BLaER1 (cell line): Measurements from ENCODE around the gene FOS.

ENCODE experiments used
- H3K27ac ChIP-seq: shearing (Covaris generic); formaldehyde crosslinking; 2 replicates; pipeline ENCODE4 v1.8.1; 2022
- H3K27me3 ChIP-seq: shearing (Covaris generic); formaldehyde crosslinking; 2 replicates; pipeline ENCODE4 v1.8.1; 2022
- H3K36me3 ChIP-seq: shearing (Covaris generic); formaldehyde crosslinking; 2 replicates; pipeline ENCODE4 v1.8.1; 2022
- H3K4me1 ChIP-seq: shearing (Covaris generic); formaldehyde crosslinking; 2 replicates; pipeline ENCODE4 v1.8.1; 2022
- H3K4me2 ChIP-seq: shearing (Covaris generic); formaldehyde crosslinking; 2 replicates; pipeline ENCODE4 v1.8.1; 2022
- H3K4me3 ChIP-seq: shearing (Covaris generic); formaldehyde crosslinking; 2 replicates; pipeline ENCODE4 v1.8.1; 2022
- H3K9ac ChIP-seq: shearing (Covaris generic); formaldehyde crosslinking; 2 replicates; pipeline ENCODE4 v1.8.1; 2022
- H3K9me3 ChIP-seq: shearing (Covaris generic); formaldehyde crosslinking; 2 replicates; pipeline ENCODE4 v1.8.1; 2022
- H4K20me1 ChIP-seq: shearing (Covaris generic); formaldehyde crosslinking; 2 replicates; pipeline ENCODE4 v1.8.1; 2022
- Cebpa-rat ChIP-seq: shearing (Covaris generic); IDR thresholded peaks from 2 replicates; pipeline ENCODE4 v1.8.1; 2022

The FOS gene

DNA sequence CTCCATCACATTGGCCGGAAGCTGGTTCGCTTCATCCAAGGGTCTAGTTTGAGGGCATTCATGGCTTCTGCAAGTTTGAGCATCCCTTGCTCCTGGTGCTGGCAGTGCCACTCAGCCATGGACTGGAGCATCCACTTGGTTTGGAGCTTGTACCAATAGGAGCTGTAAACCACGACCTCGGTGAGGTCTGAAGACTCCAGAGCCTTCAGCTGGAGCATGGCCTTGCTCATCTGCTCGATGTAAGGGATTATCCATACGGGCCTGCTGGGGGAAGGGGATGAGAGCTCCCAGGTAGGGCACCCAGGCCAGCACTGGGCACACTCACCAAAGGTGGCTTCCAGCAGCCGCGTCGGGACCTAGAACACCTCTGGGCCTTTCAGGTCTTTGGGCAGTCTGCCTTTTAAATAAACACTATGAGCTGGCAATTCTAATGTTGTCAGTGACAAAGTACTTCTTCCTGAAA is 13.5 kb downstream of the FOS start:
- no peaks in the 10 kb centered on the region for H3K27me3 ChIP-seq
- no peak overlapping the region for H3K9ac ChIP-seq
- H3K27ac ChIP-seq, result no peak overlapping the region
- H3K4me2 ChIP-seq, result no peak overlapping the region
- TF ChIP-seq Cebpa-rat, result no peak
- H3K4me1 ChIP-seq, result peaks cover 44% of the 10 kb centered on the region
- H3K9me3 ChIP-seq, result no peaks in the 10 kb centered on the region
- H3K36me3 ChIP-seq, result no peaks in the 10 kb centered on the region
- H3K4me3 ChIP-seq, result no peak overlapping the region
- no peaks in the 10 kb centered on the region for H4K20me1 ChIP-seq

DNA sequence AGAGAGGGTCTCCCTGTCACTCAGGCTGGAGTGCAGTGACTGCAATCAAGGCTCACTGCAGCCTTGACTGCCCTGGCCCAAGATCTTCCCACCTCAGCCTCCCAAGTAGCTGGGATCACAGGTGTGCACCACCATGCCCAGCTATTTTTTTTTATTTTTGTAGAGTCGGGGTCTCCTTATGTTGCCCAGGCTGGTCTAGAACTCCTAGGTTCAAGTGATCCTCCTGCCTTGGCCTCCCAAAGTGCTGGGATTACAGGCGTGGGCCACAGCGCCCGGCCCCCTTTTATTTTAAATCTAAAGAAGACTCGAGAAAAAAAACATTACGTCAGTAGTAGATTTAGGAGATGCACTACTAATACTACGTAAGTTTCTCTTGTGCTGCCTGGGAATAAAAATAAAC is 14.3 kb downstream of the FOS start:
- Histone ChIP-seq H4K20me1 (no peaks in the 10 kb centered on the region), H3K4me3 (no peak overlapping the region), H3K9me3 (no peaks in the 10 kb centered on the region), H3K4me1 (peaks cover 37% of the 10 kb centered on the region), H3K27ac (no peak overlapping the region), H3K9ac (no peak overlapping the region), H3K27me3 (no peaks in the 10 kb centered on the region), H3K4me2 (no peak overlapping the region), H3K36me3 (no peaks in the 10 kb centered on the region)
- TF ChIP-seq Cebpa-rat, result no peak

DNA sequence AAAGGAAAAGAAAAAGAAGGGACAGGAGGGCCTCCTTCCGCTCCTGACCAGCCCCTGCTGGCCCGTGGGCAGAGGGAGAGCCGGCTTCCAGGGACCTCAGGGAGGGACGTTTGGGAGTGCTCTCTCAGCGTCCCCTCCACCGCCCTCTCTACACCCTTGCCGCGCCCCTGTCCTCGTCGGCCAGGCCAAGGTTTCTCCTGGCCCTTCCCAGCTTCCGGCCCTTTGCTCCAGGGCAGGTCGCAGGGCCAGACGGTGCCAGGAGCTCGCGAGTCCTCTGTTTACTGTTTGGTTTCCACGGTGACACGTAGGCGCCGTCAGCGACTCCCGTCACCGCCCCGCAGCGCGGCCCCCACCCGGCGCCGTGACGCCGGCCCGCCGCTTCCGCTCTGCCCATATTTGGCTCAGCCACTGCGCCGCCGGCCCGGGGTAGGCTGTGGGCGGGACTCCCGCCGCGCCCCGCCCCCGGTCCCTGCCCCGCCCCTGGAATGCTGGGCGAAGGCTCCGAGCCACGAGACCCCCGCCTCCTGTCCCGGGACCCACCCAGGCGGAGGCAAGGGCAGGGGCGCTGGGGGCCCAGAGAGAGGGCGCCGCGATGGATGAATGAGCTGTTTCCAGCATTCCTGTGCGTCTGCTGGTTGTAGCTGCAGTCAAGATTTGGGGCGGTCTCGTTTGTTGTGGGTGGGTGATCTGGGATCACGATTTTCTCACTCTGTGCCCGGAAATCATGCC is 15.5 kb downstream of the FOS start:
- Histone ChIP-seq H3K9me3 (no peaks in the 10 kb centered on the region), H3K27me3 (no peaks in the 10 kb centered on the region), H3K36me3 (no peaks in the 10 kb centered on the region), H4K20me1 (no peaks in the 10 kb centered on the region), H3K4me3 (peak overlapping the region; percentile 76), H3K9ac (peak overlapping the region; percentile 72), H3K4me2 (peak overlapping the region; percentile 97), H3K27ac (0 out of 2 replicates have a peak overlapping the region, but pooled peaks have one; percentile 23), H3K4me1 (peaks cover 29% of the 10 kb centered on the region)
- no peak for TF ChIP-seq Cebpa-rat

DNA sequence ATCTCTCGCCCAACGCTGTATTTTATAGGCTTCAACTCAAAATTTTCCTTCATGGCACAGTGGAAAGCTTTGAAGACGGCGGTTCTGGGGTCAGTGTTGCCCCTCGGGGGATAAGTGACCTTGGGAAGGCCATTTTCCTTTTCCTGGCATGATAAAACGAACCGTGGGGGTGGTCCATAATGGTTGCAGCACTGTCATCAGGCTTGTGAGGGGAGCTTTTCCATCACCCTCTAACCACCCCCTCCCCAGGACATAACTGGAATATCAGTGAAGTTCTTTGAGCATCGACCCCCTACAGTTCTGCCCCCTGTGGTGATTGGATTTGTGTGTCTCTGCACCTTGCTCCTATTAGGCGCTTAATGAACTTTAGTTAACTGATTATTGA is 16.0 kb downstream of the FOS start:
- Histone ChIP-seq H3K27me3 (no peaks in the 10 kb centered on the region), H3K9ac (peak overlapping the region; percentile 67), H3K36me3 (no peaks in the 10 kb centered on the region), H4K20me1 (no peaks in the 10 kb centered on the region), H3K4me2 (peak overlapping the region; percentile 97), H3K4me3 (peak overlapping the region; percentile 76), H3K9me3 (no peaks in the 10 kb centered on the region), H3K4me1 (peaks cover 29% of the 10 kb centered on the region), H3K27ac (no peak overlapping the region)
- TF ChIP-seq Cebpa-rat, result no peak

DNA sequence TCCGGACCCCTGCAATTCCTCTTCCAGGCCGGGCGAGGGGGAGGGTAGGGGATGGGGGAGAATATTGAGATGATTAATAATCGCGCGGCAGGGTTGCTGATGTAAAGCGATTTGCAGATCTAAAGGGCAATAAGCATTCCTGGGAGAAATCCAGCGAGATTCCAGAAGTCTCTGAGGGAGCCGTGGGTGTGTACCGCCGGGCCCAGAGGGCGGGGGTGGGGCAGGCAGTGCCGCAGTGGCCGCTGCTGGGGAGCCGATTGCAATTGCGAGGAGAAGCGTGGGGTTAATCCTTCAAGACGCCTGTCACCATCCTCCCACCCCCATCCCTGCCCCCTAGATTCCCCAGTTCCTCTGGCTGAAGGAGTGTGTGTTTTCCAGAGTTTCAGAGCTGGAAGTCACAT is 16.4 kb downstream of the FOS start:
- Histone ChIP-seq H3K9me3 (no peaks in the 10 kb centered on the region), H4K20me1 (no peaks in the 10 kb centered on the region), H3K27ac (no peak overlapping the region), H3K4me2 (peak overlapping the region; percentile 97), H3K27me3 (no peaks in the 10 kb centered on the region), H3K36me3 (no peaks in the 10 kb centered on the region), H3K4me3 (peak overlapping the region; percentile 76), H3K4me1 (peaks cover 29% of the 10 kb centered on the region), H3K9ac (no peak overlapping the region; the same call in 1 of the 2 replicates)
- TF ChIP-seq Cebpa-rat, result no peak

DNA sequence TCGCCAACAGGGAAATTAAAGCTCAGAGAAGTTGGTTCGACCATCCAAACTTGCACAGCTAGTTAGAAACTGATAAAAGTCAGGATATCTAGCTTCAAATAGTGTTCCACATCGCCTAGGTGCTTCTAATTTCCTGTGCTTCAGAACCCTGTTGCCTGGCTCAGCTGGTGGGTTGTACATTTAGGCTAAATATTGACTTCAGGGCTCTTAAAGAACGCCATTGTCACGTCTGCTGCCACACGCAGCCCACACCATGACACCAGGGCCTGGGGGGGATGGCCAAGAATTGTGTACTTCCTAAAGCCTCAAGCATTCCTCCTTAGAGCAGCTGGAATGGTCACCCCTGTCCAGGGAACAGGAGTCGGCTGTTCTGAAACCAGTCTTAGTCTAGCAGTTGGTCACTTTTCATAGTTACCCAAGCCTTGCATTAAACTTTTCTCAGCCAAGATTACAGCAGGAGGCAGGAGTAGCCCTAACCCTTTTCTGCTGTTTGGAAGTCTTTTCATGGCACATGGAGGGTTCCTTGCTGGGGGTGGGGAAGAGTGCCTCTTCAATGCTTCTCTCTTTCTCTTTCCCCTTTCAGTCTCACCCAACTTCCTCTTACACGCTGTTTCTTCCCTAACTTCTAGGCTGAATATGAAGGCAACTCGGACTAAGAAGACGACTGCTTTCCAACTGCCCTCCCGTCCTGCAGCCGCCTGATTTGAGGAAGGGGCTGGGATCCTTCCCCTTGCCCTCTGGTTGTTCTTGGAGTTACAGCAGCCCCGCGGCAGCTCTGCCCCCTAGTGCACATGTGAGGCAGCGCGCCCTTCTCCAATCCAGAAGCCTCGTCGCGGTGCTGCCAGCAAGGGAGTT is 17.1 kb downstream of the FOS start:
- no peak for TF ChIP-seq Cebpa-rat
- H4K20me1 ChIP-seq, result no peaks in the 10 kb centered on the region
- H3K36me3 ChIP-seq, result no peaks in the 10 kb centered on the region
- peak overlapping the region; percentile 9; the same call in 1 of the 2 replicates for H3K9ac ChIP-seq
- peaks cover 29% of the 10 kb centered on the region for H3K4me1 ChIP-seq
- no peaks in the 10 kb centered on the region for H3K9me3 ChIP-seq
- peak overlapping the region; percentile 97 for H3K4me2 ChIP-seq
- H3K27me3 ChIP-seq, result no peaks in the 10 kb centered on the region
- peak overlapping the region; percentile 49; the same call in 1 of the 2 replicates for H3K4me3 ChIP-seq
- no peak overlapping the region for H3K27ac ChIP-seq

DNA sequence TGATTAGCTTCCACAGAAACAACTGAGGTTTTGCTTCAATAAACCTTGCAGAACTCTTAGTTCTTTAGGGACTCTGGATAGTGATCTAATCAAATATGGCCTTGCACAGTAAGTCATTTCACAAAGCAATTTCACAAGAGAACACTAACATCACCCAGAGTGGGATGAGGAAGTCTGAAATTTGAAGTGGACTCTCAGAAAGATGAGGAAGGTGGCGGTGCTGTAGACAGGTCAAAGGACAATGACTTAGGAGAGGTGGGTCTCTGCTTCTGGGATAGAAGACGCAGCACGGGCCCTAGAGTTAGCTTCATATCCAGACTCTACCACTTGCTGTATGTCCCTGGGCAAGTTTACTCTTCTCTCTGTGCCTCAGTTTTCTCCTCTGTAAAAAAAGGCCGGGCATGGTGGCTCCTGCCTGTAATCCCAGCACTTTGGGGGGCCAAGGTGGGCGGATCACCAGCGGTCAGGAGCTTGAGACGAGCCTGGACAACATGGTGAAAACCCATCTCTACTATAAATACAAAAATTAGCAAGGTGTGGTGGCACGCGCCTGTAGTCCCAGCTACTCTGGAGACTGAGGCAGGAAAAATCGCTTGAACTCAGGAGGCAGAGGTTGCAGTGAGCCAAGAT is 18.9 kb downstream of the FOS start:
- H3K27ac ChIP-seq, result no peak overlapping the region
- no peaks in the 10 kb centered on the region for H3K36me3 ChIP-seq
- H3K27me3 ChIP-seq, result no peaks in the 10 kb centered on the region
- no peak overlapping the region for H3K4me3 ChIP-seq
- no peak for TF ChIP-seq Cebpa-rat
- H3K9ac ChIP-seq, result no peak overlapping the region
- peaks cover 39% of the 10 kb centered on the region for H3K4me1 ChIP-seq
- H4K20me1 ChIP-seq, result no peaks in the 10 kb centered on the region
- no peak overlapping the region for H3K4me2 ChIP-seq
- H3K9me3 ChIP-seq, result no peaks in the 10 kb centered on the region

DNA sequence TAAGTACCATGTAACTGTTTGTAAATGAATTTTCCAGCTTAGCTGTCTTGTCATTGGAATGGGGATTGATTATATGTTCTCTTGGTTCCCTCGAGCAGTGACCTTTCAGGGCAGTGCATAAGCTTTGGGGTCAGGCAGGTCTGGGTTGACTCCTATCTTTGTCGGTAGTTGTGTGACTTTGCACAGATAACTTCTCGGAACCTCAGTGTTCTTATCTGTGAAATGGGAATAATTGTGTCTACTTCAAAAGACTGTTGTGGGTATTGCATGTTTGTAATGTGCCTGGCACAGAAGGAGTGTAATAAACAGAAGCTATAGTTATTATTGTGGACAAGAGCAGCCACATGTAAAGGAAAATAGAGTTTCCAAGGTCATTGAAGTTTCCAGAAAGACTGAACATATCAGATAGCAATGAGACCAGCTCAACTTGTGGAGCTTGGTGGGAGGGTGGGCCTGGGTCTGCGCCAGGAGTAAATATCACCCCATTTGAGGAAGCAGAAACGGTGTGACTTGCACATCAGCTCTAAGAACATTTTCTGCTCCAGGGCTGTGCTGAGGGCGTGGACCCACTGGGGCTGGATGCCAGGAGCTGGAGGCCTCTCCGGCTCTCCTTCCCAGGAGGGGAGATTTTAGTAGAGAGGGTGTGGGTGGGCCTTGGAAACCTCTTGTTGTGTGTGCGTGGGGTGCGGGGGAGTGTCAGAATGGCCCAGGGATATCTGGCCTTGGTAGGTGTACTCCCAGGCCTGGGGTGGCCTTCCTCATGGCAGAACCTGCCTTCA is 19.7 kb downstream of the FOS start:
- no peak overlapping the region for H3K9ac ChIP-seq
- no peak overlapping the region for H3K4me3 ChIP-seq
- no peak for TF ChIP-seq Cebpa-rat
- H3K27me3 ChIP-seq, result no peaks in the 10 kb centered on the region
- no peaks in the 10 kb centered on the region for H4K20me1 ChIP-seq
- peaks cover 37% of the 10 kb centered on the region for H3K4me1 ChIP-seq
- no peak overlapping the region for H3K27ac ChIP-seq
- H3K9me3 ChIP-seq, result no peaks in the 10 kb centered on the region
- no peaks in the 10 kb centered on the region for H3K36me3 ChIP-seq
- no peak overlapping the region for H3K4me2 ChIP-seq

DNA sequence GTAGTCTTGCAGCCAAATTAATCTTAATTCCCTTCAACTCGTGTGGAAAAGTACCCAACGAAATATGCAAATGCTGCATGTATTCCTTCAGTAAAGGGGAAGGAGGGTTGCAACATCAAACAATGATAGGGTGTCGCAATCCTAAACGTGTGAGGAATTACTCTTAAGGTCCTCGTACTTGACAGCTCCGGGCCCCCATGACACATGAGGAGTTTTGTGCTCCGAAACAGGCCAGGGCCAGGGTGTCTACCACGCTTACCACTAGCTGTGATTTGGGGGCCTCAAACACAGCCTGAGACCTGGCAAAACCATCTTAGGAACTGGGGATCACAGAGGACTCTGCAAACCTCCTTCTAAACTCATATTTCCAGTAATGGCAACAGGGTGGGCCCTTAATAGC is 20.4 kb downstream of the FOS start:
- Histone ChIP-seq H3K4me2 (no peak overlapping the region), H3K9me3 (no peaks in the 10 kb centered on the region), H3K4me1 (peaks cover 31% of the 10 kb centered on the region), H4K20me1 (no peaks in the 10 kb centered on the region), H3K4me3 (no peak overlapping the region), H3K36me3 (no peaks in the 10 kb centered on the region), H3K27ac (no peak overlapping the region), H3K27me3 (no peaks in the 10 kb centered on the region), H3K9ac (no peak overlapping the region)
- peak; percentile 89 for TF ChIP-seq Cebpa-rat
